Mucosa of rectum (tissue), 2 donors: ENCODE results near the gene HASPIN.

Source experiments
- H3K27ac ChIP-seq, 2 donors: one replicate each; pipeline ENCODE4 v1.7.0; 2013; ENCODE audit warnings: inconsistent platforms in 2 of 2, low read depth in 2 of 2, low read length in 2 of 2
- H3K27me3 ChIP-seq, 2 donors: one replicate each; pipeline ENCODE4 v1.7.0; 2013; ENCODE audit warnings: low read length in 2 of 2; ENCODE audit not compliant: control insufficient read depth in 2 of 2, insufficient read depth in 2 of 2
- H3K36me3 ChIP-seq, 2 donors: one replicate each; pipeline ENCODE4 v1.7.0; 2013; ENCODE audit warnings: low read length in 2 of 2; ENCODE audit not compliant: control insufficient read depth in 2 of 2, insufficient read depth in 2 of 2
- H3K4me1 ChIP-seq, 2 donors: one replicate each; pipeline ENCODE4 v1.7.0; 2013; ENCODE audit warnings: low read length in 2 of 2, mild to moderate bottlenecking in 1 of 2; ENCODE audit not compliant: control insufficient read depth in 2 of 2, insufficient read depth in 2 of 2
- H3K4me3 ChIP-seq, 2 donors: one replicate each; pipeline ENCODE4 v1.7.0; 2013; ENCODE audit warnings: low read length in 2 of 2
- H3K9ac ChIP-seq, 2 donors: one replicate each; pipeline ENCODE4 v1.7.0; 2013; ENCODE audit warnings: low read length in 2 of 2, low read depth in 1 of 2, mild to moderate bottlenecking in 1 of 2
- H3K9me3 ChIP-seq, 2 donors: one replicate each; pipeline ENCODE4 v1.7.0; 2013; ENCODE audit warnings: low read length in 2 of 2; ENCODE audit not compliant: control insufficient read depth in 2 of 2
- donor health status: healthy.
- donor health status: Normal muscosa, but diverticular disease.

HASPIN gene

GRCh38 chr17:3772764-3773163, 49.1 kb downstream of the HASPIN start:
- Histone ChIP-seq H3K4me3 (no peak overlapping the region), H3K27ac (no peak overlapping the region), H3K9ac (no peak overlapping the region), H3K4me1 (no peaks in the 10 kb centered on the region), H3K36me3 (no peaks in the 10 kb centered on the region), H3K9me3 (no peaks in the 10 kb centered on the region), H3K27me3 (no peaks in the 10 kb centered on the region)

- no peaks in the 10 kb centered on the region for H3K36me3 ChIP-seq
- H3K9me3 ChIP-seq: no peaks in the 10 kb centered on the region
- H3K4me3 ChIP-seq: no peak overlapping the region
- H3K4me1 ChIP-seq: no peaks in the 10 kb centered on the region
- no peaks in the 10 kb centered on the region for H3K27me3 ChIP-seq
- H3K27ac ChIP-seq: no peak overlapping the region
- no peak overlapping the region for H3K9ac ChIP-seq
Observed at GRCh38 chr17:3773511-3773910, 49.8 kb downstream of the HASPIN start.

- Histone ChIP-seq H3K27ac (no peak overlapping the region), H3K9me3 (no peaks in the 10 kb centered on the region), H3K36me3 (no peaks in the 10 kb centered on the region), H3K4me3 (no peak overlapping the region), H3K9ac (no peak overlapping the region), H3K27me3 (no peaks in the 10 kb centered on the region), H3K4me1 (no peaks in the 10 kb centered on the region)
Observed at GRCh38 chr17:3773966-3774365, 50.3 kb downstream of the HASPIN start.
